ENCODE data around the gene DGKZ.

The DGKZ gene

DNA sequence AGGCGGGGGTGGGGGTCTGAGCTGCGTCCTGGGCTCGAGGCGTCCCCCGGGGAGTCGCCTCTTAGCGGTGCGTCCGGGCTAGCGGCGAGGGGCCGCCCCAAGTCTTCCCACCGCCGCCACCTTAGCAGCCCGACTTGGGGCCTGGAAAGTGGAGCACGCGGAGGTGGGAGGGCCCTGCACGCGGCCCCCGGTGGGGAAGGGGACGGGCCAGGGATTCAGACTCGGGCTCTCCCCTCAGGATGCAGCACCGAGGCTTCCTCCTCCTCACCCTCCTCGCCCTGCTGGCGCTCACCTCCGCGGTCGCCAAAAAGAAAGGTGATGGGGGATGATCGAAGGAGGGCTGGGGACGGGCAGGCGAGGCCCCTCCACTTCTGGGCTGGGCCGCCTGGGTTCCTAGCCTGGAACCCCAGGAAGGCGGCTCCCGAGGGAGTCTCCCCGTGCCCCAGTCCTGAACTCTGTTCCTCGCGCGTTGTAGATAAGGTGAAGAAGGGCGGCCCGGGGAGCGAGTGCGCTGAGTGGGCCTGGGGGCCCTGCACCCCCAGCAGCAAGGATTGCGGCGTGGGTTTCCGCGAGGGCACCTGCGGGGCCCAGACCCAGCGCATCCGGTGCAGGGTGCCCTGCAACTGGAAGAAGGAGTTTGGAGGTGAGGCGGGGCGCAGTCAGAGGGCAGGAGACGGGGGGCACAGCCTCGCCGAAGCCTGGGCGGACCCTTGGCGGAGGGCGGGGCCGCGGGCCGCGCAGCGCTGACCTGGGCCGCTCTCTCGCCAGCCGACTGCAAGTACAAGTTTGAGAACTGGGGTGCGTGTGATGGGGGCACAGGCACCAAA, 34.8 kb downstream of the DGKZ start:
- no peak for FAIRE-seq

DNA sequence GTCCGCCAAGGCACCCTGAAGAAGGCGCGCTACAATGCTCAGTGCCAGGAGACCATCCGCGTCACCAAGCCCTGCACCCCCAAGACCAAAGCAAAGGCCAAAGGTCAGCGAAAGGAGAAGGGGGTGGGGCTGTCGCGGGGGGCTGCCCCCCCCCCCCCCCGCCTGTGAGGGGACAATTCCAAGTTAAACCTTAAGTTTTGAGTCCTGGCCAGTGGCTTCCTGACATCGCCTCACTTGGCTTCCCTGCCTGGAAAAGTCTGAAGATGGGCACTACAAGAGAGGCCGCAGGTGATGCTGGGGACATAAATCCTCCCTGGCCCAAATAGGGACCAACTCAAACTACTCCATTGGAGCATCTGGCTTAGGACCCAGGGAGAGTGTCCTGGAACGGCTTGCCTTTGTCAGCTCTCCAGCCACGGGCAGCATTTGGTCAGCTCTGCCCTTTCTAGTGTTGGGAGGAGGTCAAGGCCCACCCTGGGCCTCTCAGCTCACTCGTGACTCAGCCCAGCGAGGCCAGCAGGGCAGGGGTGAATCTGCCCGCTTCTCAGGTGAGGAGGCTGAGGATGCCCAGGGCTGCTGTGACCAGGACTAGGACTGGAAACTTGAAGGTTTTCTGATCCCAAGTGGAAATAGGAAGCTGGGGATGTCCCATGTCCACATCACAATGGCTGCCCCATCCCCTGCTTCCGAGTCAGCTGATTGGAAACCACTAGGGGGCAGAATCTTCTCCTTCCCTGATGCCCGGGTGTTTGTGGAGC, 35.6 kb downstream of the DGKZ start:
- FAIRE-seq = peak; percentile 81

DNA sequence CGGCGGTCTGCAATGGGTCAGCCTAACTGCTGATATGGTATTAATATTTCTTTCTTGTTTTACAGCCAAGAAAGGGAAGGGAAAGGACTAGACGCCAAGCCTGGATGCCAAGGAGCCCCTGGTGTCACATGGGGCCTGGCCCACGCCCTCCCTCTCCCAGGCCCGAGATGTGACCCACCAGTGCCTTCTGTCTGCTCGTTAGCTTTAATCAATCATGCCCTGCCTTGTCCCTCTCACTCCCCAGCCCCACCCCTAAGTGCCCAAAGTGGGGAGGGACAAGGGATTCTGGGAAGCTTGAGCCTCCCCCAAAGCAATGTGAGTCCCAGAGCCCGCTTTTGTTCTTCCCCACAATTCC, 36.1 kb downstream of the DGKZ start:
- FAIRE-seq = no peak

DNA sequence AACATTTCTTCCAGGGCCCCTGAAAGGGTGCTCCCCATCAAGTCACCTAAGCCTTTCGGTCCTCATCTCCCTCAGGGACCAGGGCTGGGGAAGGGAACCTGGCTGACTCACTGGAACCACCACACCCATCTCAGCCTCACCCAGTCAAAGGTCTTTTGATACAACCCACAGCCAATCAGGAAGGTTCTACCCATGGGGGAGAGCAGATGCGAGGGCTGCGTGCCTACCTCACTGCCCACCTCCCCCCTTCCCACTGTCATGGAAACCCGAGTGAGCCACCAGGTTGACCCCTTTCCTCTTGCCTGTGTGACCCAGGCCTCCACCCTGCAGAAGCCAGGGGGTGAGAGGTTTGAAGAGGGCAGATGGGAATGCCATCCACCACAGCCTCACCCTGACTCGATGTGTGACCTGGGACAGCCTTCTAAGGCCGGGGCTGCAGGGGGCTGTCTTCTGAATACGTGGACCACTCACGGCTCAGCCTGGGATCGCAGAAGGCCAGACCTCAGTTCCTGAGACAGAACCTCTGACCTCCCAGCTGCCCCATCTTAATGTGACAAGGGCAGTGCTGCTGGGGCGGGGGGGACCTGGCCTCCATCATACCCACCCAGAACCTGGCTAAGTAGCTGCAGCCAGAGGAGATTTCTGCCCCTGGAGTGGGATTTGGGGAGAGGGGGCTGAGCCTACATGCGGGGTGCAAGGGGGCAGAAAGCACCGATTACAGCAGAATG, 36.9 kb downstream of the DGKZ start:
- no peak for FAIRE-seq

- no peak for FAIRE-seq
These were observed 38.1 kb downstream of the DGKZ start for GRCh38 chr11:46385169-46386004.

GRCh38 chr11:46386005-46386578, 38.8 kb downstream of the DGKZ start:
- no peak for FAIRE-seq

GRCh38 chr11:46386674-46387073, 39.4 kb downstream of the DGKZ start:
- no peak for FAIRE-seq

DNA sequence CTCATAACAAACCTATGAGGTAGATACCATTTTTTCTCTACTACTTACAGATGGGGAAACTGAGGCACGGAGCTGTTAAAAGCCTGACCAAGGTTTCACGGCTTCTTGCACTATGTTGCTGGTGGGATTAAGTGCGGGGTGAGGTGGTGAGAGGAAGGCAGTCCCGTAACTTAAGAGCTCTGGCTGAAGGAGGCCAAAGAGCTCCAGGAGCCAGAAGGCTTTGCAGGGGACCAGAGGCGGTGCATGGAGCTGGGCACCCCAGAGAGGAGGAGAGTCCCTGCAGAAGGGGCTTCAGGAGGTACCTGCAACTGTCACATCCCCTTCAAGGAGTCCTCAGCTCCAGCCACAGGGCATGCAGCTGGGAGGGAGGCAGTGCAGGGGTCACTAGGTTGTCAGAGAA, 40.2 kb downstream of the DGKZ start:
- FAIRE-seq = no peak

DNA sequence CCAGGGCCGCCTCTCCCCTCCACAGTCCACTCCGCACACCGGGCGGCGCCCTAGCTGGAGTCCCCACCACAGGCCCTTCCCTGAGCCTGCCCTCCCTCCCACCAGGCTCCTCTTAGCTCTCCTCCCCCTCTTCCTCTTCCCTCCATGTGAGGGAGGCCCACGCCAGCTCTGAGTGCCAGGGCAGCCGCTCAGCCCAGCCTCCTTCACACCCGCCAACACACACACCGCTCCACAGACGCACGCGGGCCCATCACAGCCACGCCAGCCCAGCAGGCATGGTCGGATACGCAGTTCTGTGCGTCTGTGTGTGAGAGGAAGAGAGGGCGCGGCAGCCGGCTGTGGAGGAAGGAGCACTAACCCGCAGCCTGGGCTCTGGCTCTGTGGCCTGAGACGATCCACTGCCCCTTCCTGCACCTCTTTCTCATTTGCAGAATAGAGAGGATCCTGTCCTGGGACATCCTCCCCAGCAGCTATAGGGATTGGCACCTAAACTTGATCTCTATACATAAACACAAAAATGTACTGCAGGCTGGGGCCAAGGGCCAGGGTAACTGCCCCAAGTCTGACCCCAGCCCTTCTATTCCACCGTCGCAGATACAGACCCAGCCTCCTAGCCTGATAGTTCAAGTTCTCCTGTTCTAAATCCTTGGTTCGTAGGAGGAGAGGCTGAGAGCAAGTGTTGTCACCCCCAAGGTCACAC, 40.8 kb downstream of the DGKZ start:
- no peak for FAIRE-seq

DNA sequence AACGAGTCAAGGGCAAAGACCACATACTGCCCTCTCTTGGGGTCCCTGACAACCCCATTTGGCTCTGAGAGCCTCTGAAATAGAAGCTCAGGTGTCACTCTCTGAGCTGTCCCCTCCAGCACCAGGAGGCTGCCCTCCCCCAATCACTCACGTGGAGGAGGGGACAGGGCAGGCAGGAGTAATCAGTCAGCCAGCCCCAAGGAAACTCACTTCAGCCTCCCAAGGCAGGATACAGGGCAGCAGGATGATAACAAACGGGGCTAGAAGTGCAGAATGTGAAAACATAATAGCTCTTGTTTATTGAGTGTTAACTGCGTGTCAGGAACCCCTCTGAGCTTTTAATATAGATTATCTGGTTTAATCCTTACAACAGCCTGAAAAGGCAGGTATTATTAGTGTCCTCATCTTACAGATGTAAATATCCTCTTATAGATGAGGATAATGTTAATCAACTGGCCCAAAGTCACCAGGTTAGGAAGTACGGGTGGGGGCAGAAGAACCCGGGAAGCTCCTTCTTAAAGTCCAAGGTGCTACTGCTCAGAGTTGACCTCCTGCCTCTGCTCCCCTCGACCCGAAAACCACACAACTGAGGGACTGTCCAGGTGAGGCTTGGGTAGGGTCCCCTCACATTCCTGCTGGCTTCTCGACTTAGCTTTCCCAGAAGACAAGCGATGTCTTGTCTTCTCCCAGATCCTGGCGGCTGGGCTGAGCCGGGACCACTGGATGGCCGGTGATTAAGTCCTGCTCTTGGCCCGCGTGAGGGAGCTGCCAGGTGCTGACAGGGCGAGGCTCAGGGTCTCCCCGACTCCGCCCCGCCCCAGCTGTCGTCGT, 41.6 kb downstream of the DGKZ start:
- peak; percentile 15 for FAIRE-seq

- FAIRE-seq = no peak
These were observed 42.4 kb downstream of the DGKZ start for GRCh38 chr11:46389450-46390330.

DNA sequence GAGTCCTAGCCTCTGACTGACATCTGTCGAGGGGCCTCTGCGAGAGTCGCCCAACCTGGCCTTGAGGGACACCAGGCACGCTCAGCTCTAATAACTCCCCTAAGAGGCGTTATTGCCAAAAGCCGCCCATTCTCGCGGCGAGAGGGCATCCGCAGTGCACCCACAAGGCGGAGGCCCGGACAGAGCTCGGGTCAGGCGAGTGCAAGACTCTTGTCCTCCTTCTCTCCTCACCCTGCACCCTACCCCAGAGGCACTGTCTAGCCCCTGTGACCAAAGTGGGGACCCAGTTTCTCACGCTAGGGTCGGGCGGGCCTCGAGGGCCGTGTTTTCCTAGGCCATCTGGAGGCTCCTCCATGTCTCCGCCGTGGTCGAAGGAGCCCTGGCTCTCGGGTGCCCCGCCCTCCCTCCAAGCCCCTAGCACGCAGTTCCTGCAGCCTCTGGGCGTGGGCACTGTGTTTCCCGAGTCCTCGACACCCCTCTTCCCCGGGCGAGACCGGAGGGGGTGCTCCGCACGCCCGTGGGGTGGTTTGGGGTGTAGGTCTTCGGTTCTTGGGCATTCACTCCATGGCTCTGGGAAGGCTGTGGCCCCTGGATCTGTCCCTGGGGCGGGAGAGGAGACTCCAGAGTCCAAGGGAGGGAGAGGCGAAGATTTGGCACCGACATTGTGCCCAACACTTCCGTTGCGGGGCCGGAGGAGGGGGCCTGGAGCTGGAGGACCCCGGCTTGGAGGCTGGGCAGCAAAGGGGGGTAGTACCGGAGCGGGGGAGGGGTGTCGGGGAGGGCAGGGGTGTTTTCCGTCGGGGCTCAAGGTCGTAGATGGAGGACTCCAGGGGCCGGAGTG, 43.3 kb downstream of the DGKZ start:
- no peak for FAIRE-seq

GRCh38 chr11:46391186-46391577, 43.9 kb downstream of the DGKZ start:
- no peak for FAIRE-seq

DNA sequence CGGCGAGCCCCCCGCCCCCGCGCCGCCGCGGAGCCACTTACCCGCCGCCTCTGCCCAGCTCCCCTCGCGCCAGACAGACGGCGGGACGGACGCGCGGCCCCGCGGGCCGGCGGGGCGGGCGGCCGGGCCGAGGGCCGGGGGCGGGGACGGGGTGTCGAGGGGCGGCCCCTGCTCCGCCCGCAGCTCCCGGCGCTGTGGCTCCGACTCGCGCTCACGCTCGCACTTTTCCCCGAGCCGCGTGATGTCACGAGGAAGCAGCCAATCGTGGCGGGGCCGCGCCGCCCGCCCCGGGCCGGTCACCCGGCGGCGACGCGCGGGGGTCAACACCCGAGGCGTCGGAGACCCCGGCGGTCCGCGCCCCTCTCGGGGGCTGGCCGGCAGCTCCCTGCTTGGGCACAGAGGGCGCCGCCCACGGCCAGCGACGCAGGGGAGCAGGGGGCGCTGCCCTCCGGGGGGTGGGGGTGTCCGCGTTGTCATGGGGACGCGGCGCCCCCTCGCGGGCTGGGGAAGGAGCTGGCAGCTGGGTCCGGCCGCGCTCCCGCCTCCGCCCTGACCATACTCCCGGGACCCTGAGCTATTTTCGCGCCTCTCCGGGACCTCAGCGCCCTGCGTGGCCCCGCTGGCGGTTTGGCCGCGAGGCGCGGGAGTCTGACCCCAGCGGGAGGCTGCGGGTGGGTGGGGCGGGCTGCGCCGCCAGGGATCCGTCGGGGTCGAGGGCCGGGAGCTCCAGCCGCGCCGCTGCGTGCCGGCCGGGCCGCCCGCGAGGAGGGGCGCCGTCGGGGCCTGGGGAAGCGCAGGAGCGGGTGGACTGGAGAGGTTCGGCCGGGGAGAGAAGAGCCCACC, 44.5 kb downstream of the DGKZ start, which contains the start of gene CHRM4:
Gene CHRM4 (minus strand): TSS at position 199 of the 843 bp plus-strand sequence. CDS start 5,219 bp downstream, outside the sequence.
- FAIRE-seq = no peak

DNA sequence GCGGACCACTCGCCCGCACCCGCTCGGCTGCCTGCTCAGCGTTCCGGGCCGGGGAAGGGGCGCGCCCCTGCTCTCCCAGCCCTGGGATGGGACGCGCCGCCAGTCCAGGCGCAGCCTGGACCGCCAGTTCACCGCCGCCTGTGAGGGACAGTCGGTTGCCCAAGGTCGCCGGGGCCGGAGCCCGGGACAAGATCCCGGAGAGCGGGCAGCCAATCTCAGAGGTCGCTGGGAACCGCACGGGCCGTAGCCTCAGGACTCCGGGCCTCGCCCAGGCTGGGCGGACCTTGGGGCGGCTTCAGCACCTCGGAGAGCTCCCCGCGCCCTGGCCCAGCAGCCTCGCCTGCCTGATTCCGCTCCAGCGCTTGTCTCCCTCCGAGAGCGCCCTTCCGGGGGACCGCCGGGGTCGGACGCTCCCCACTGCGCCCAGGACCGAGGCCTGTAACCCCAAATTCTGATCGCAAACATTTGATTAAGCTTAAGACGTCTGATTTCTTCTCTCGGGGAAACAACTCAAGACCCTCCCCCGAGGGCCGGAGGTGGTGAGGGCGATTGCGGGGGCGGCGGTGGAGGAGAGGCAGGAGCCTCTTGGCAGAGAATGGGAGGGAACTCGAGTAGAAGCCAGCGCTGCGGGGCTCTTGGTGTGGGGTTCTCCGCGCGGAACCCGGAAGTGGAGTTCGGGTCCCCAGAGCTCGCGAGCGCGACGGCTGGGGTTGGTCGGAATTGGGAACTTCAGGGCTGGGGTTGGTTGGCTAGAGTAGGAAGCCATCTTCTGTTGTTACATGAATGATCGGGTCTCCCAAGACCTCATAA, 45.4 kb downstream of the DGKZ start:
- no peak for FAIRE-seq

DNA sequence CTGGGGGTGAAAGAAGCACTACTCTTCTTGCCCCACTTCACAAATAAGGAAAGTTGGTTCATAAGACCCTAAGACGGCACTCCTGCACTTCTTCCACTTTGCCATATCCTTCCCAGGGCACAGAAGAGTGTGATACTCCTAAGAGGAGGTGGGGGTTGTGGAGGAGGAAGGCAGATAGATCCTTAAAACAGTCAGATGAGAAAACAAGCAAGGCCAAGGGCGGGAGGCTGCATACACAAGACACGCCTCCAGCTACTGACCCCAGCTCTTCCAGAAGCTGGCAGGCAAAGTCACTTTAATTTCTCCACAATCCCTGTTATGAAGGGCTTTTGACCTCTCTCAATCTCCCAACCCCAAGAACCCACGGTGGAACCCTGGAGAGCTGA, 46.0 kb downstream of the DGKZ start:
- no peak for FAIRE-seq

- no peak for FAIRE-seq
These were observed 46.5 kb downstream of the DGKZ start for GRCh38 chr11:46393759-46394158.
